NCI-H345 (cell line): ENCODE results near the gene LANCL2.
"Not testable (repeated sequence)": the region's sequence is repeated elsewhere in the genome, so short reads cannot be mapped to it uniquely, and the experiment has no call there.

Experiments
- DNase-seq: peaks from one replicate; lab custom pipeline; 2025; lab: John Stamatoyannopoulos, UW

LANCL2 gene

GRCh38 chr7:55471594-55471993 lies 106.5 kb downstream of the LANCL2 start:
- not testable (repeated sequence) for DNase-seq

DNA sequence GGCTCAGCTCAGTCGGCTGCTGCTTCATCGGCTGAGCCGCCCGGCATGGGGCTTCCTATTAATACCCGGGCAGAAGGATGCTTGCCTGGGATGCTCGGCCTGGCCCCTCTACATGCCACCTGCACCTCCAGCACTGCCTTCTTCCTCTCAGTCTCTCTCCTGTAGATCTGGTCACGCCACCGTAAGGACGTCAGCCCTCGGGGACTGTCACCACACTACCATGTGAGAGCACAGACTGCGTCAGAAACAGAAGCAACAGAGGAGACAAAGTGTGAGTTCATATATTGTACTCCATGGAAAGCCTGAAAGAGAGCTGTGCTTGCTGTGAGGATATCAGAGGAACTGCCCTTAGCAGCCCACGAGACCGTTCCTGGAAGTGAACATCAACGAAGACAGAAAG lies 107.3 kb downstream of the LANCL2 start:
- not testable (repeated sequence) for DNase-seq

- no peak for DNase-seq
These were observed 108.0 kb downstream of the LANCL2 start for GRCh38 chr7:55472928-55473725.

- DNase-seq, result no peak
These were observed 108.8 kb downstream of the LANCL2 start for GRCh38 chr7:55473932-55474331.

DNA sequence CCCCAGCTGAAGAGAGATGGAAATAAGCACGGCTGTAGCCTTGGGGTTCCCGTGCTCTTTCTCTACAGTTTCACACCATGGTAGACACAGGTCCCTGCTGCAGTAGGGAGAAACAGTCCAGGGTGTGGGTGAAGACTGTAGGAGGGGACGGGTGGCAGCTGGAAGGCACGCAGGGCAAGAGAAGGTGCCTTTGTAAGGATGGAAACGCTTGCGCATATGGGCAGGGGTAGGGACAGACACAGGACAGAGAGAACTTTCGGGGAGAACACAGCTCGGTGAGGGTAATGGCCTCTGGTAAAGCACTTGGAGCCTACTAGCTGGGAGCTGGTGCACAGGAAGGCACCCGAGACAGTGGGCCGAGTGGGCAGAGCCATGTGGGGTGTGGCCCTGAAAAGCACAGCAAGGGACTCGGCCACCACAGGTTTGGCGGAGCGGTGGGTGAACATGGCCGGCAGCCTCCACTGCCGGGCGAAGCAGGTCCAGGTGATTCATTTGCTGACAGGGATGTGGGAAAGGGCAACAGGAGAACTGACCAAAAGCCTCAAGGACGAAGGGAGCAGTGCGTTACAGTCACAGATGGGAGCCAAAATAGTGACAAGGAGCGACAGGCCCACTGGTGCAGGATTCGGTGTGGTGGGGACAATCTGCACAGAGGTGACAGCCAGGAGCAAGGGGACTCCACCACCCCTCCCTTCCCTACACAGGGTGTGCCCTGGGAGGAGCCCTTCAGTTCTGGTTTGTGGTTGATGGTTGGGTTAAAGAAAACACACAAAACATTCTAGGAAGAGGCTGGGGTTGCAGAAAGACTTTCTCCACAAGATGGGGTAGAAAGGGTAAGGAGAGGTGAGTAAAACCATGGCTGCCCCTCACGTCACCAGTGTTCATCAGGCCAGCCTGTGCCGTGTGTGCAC lies 110.1 kb downstream of the LANCL2 start:
- no peak for DNase-seq

- DNase-seq, result peak; percentile 25
These were observed 111.0 kb downstream of the LANCL2 start for GRCh38 chr7:55475855-55476803.

- DNase-seq, result no peak
These were observed 112.0 kb downstream of the LANCL2 start for GRCh38 chr7:55476852-55477780.

DNA sequence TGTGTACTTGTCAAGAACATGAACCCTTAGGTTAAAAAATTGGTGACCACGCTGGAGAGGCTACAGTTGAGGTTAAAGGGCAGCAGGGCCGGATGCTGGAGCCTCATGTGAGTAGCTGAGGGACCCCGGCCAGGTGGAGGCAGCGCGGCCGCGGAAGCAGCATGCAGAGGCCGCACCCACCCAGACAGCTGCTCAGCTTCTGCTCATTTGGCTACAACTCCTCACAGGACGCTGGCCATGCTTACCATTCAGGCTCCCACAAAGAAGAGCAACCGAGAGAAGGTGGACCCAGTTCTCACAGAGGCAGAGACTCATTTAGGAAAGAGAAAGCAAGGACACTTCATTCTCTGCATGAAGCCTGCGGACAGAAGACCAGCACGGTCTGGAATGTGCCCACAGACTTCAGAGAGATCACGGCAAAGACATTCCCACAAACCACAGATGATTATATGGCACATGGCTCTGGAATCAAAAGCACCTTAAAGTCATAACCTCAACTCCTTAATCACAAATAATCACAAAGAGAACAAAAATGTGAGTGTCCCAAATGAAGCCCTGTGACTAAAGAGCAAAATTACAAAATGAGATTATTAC lies 112.7 kb downstream of the LANCL2 start:
- no peak for DNase-seq

- DNase-seq, result no peak
These were observed 113.6 kb downstream of the LANCL2 start for GRCh38 chr7:55478700-55479099.

DNA sequence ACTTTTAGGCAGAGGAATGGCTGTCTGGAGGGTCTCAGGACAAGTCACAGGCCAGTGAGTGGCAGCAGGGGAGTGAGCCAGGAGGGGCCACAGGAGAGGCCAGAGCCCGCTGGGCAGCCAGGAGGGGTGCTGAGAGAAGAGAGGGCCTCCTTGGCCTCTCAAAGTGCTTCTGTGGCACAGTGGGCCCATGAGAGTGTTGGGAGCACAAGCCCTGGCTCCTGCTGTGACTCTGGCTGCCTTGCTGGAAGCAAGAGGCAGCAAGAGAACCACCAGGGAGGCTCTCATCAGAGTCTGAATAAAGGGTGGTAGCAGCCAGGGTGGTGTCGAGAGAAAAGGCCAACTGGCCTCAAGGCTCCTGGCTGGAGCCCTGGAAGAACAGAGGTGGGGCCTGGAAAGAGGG lies 116.0 kb downstream of the LANCL2 start:
- no peak for DNase-seq

DNA sequence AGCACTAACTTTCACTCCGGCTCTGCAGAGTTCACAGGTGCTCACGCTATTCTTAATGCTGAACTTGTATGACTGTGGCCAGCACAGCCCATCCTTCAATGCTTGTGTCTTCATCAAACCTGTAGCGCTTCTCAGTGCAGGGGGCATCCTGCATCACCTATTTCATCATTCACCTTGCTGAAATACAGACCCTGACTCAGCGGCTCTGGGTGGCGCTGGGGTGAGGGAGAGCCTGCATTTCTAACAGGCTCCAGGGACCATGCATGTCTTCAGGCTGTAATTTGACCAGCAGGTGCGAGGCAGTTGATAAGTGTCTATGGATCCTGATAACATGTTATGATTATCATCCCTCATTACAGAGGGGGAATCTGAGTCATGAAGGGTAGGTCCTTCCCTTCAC lies 117.9 kb downstream of the LANCL2 start:
- no peak for DNase-seq
